ENCODE data around the gene KIF3C. TPM values are rescaled to one million over a fixed set of nuclear protein-coding genes. Genes with fewer than 3 reads are reported as not detected.
A peak's percentile ranks its signal among the peaks of the same experiment; 100 is the strongest.
"Not testable (repeated sequence)": the region's sequence is repeated elsewhere in the genome, so short reads cannot be mapped to it uniquely, and the experiment has no call there.

Gene KIF3C
- total and polyA plus RNA-seq, 2 donors (not counting 1 experiment from before 2014, with no cell fraction given) = 9.7 to 13.0 TPM

- H3K27ac ChIP-seq (ENCODE audit: insufficient read depth, low read length) = not testable (repeated sequence)
Observed at GRCh38 chr2:25915944-25916772, 66.1 kb downstream of the KIF3C start.

GRCh38 chr2:25915411-25915810 lies 66.9 kb downstream of the KIF3C start:
- not testable (repeated sequence) for H3K9ac ChIP-seq (ENCODE audit: insufficient read depth, low read length); H3K4me1 ChIP-seq (ENCODE audit: control insufficient read depth, extremely low read depth, insufficient read depth, low read length); H4K20me1 ChIP-seq (ENCODE audit: control insufficient read depth, extremely low read depth, insufficient read depth, low read length); H3K27ac ChIP-seq (ENCODE audit: insufficient read depth, low read length); H2AFZ ChIP-seq (ENCODE audit: low read length); H3K4me3 ChIP-seq (replicated peaks in 1 of 4; ENCODE audit: control extremely low read depth in 1 of 4, insufficient read depth in 1 of 4, low read depth in 3 of 4, low read length in 4 of 4); H3K4me2 ChIP-seq (ENCODE audit: extremely low read depth, insufficient read depth, low read length); H3K9me3 ChIP-seq (ENCODE audit: control insufficient read depth, insufficient read depth, low read depth, low read length); H3K36me3 ChIP-seq (ENCODE audit: control insufficient read depth, insufficient read depth, low read length); H3K79me2 ChIP-seq (ENCODE audit: control insufficient read depth, insufficient read depth, low read length); DNase-seq (ENCODE audit: low read depth in 2 of 2); H3K27me3 ChIP-seq (ENCODE audit: control insufficient read depth, insufficient read depth, low read length)

More at GRCh38 chr2:25915944-25916772, 66.1 kb downstream of the KIF3C start:
- not testable (repeated sequence) for H3K36me3 ChIP-seq (ENCODE audit: control insufficient read depth, insufficient read depth, low read length); H3K9me3 ChIP-seq (ENCODE audit: control insufficient read depth, insufficient read depth, low read depth, low read length); H3K79me2 ChIP-seq (ENCODE audit: control insufficient read depth, insufficient read depth, low read length); H4K20me1 ChIP-seq (ENCODE audit: control insufficient read depth, extremely low read depth, insufficient read depth, low read length); DNase-seq (ENCODE audit: low read depth in 2 of 2); H3K4me3 ChIP-seq (replicated peaks in 1 of 4; ENCODE audit: control extremely low read depth in 1 of 4, insufficient read depth in 1 of 4, low read depth in 3 of 4, low read length in 4 of 4); H3K27me3 ChIP-seq (ENCODE audit: control insufficient read depth, insufficient read depth, low read length); H3K4me1 ChIP-seq (ENCODE audit: control insufficient read depth, extremely low read depth, insufficient read depth, low read length); H2AFZ ChIP-seq (ENCODE audit: low read length); H3K4me2 ChIP-seq (ENCODE audit: extremely low read depth, insufficient read depth, low read length); H3K9ac ChIP-seq (ENCODE audit: insufficient read depth, low read length)

DNA sequence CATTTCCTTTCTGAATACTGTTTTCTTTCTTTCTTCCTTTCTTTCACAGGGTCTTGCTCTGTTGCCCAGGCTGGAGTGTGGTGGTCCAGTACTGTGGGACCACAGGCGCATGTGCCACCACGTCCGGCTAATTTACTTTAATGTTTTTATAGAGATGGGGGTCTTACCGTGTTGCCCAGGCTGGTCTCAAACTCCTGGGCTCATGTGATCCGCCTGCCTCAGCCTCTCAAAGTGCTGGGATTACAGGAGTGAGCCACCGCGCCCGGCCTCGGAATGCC lies 68.7 kb downstream of the KIF3C start:
- H3K27ac ChIP-seq (ENCODE audit: insufficient read depth, low read length); H3K4me3 ChIP-seq (replicated peaks in 1 of 4; ENCODE audit: control extremely low read depth in 1 of 4, insufficient read depth in 1 of 4, low read depth in 3 of 4, low read length in 4 of 4); H3K27me3 ChIP-seq (ENCODE audit: control insufficient read depth, insufficient read depth, low read length); H3K4me2 ChIP-seq (ENCODE audit: extremely low read depth, insufficient read depth, low read length); H3K9me3 ChIP-seq (ENCODE audit: control insufficient read depth, insufficient read depth, low read depth, low read length); H3K79me2 ChIP-seq (ENCODE audit: control insufficient read depth, insufficient read depth, low read length); DNase-seq (ENCODE audit: low read depth in 2 of 2); H3K36me3 ChIP-seq (ENCODE audit: control insufficient read depth, insufficient read depth, low read length); H3K9ac ChIP-seq (ENCODE audit: insufficient read depth, low read length); H4K20me1 ChIP-seq (ENCODE audit: control insufficient read depth, extremely low read depth, insufficient read depth, low read length); H2AFZ ChIP-seq (ENCODE audit: low read length); H3K4me1 ChIP-seq (ENCODE audit: control insufficient read depth, extremely low read depth, insufficient read depth, low read length): not testable (repeated sequence)

- DNase-seq (ENCODE audit: low read depth in 2 of 2) = peak; percentile 12 to 49
- Histone ChIP-seq H3K9ac (ENCODE audit: insufficient read depth, low read length) (no peak overlapping the region), H3K27ac (ENCODE audit: insufficient read depth, low read length) (no peak overlapping the region), H3K4me3 (replicated peaks in 1 of 4; ENCODE audit: control extremely low read depth in 1 of 4, insufficient read depth in 1 of 4, low read depth in 3 of 4, low read length in 4 of 4) (no peak overlapping the region), H3K36me3 (ENCODE audit: control insufficient read depth, insufficient read depth, low read length) (no peaks in the 10 kb centered on the region), H3K27me3 (ENCODE audit: control insufficient read depth, insufficient read depth, low read length) (no peaks in the 10 kb centered on the region), H3K4me2 (ENCODE audit: extremely low read depth, insufficient read depth, low read length) (peak overlapping the region; percentile 23), H2AFZ (ENCODE audit: low read length) (no peak overlapping the region), H3K4me1 (ENCODE audit: control insufficient read depth, extremely low read depth, insufficient read depth, low read length) (peaks cover 3% of the 10 kb centered on the region), H4K20me1 (ENCODE audit: control insufficient read depth, extremely low read depth, insufficient read depth, low read length) (no peaks in the 10 kb centered on the region), H3K9me3 (ENCODE audit: control insufficient read depth, insufficient read depth, low read depth, low read length) (no peaks in the 10 kb centered on the region), H3K79me2 (ENCODE audit: control insufficient read depth, insufficient read depth, low read length) (no peaks in the 10 kb centered on the region)
- no peak for TF ChIP-seq CTCF (conservative IDR thresholded peaks at IDR 0.05 in 1 of 2, IDR thresholded peaks at IDR 0.05 in 1 of 2; ENCODE audit: low read depth in 1 of 2, low read length in 2 of 2)
Observed at GRCh38 chr2:25912851-25913695, 69.2 kb downstream of the KIF3C start.

GRCh38 chr2:25909574-25909973 lies 72.7 kb downstream of the KIF3C start:
- H3K4me3 ChIP-seq (replicated peaks in 1 of 4; ENCODE audit: control extremely low read depth in 1 of 4, insufficient read depth in 1 of 4, low read depth in 3 of 4, low read length in 4 of 4); H4K20me1 ChIP-seq (ENCODE audit: control insufficient read depth, extremely low read depth, insufficient read depth, low read length); H3K4me2 ChIP-seq (ENCODE audit: extremely low read depth, insufficient read depth, low read length); H3K4me1 ChIP-seq (ENCODE audit: control insufficient read depth, extremely low read depth, insufficient read depth, low read length); H3K9ac ChIP-seq (ENCODE audit: insufficient read depth, low read length); H3K36me3 ChIP-seq (ENCODE audit: control insufficient read depth, insufficient read depth, low read length); H3K79me2 ChIP-seq (ENCODE audit: control insufficient read depth, insufficient read depth, low read length); H3K9me3 ChIP-seq (ENCODE audit: control insufficient read depth, insufficient read depth, low read depth, low read length); H3K27me3 ChIP-seq (ENCODE audit: control insufficient read depth, insufficient read depth, low read length); DNase-seq (ENCODE audit: low read depth in 2 of 2); H2AFZ ChIP-seq (ENCODE audit: low read length); H3K27ac ChIP-seq (ENCODE audit: insufficient read depth, low read length): not testable (repeated sequence)

Measured in fibroblast of lung (primary cell).